GM19467 (cell line): Measurements from ENCODE around the gene ENPP5.
"Not testable (repeated sequence)": the region's sequence is repeated elsewhere in the genome, so short reads cannot be mapped to it uniquely, and the experiment has no call there.

Experiments
- ATAC-seq: cut with Tn5 transposase; IDR thresholded peaks from one replicate; pipeline ENCODE4 v1.9.1; 2021; ENCODE audit warnings: mild to moderate bottlenecking, moderate library complexity; ENCODE audit not compliant: unreplicated experiment

The ENPP5 gene

DNA sequence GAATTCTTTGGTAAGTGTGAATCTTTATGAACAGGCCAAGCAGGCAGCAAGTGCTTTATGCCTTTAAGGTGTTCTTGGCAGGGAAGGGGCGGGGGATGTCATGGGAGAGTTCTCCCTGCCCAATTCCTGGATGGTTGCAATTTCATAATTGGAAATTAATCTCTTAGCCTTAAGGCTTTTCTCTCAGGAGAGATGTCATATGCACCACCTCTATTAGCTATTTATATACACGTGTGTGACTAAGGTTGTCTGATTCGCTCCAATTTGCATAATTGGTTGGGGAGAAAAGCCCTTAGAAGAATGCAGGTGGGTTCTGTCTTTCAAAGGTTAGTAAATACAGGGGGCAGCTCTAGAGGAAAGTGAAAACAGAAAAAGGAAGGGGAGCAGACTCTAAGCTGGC, 5.2 kb upstream of the ENPP5 start:
- ATAC-seq: no peak

DNA sequence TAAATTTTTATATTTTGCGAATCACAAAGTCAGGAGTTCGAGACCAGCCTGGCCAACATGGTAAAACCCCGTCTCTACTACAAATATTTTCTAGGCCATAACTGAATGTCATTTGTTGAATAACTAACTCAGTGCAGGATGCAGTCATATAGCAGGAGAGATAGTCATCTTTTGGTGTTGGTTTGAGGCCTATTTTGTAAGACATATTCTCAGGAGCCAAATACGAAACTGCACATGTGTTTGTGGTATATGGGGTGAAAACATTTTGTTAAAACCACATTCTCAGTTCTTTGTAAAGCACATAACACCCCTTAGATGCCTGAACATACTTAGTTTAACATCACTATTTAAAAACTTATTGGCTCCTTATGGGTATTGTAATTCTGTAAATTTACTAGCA, 4.7 kb upstream of the ENPP5 start:
- peak; percentile 83 for ATAC-seq

GRCh38 chr6:46174904-46175303, 4.1 kb upstream of the ENPP5 start:
- ATAC-seq: no peak

DNA sequence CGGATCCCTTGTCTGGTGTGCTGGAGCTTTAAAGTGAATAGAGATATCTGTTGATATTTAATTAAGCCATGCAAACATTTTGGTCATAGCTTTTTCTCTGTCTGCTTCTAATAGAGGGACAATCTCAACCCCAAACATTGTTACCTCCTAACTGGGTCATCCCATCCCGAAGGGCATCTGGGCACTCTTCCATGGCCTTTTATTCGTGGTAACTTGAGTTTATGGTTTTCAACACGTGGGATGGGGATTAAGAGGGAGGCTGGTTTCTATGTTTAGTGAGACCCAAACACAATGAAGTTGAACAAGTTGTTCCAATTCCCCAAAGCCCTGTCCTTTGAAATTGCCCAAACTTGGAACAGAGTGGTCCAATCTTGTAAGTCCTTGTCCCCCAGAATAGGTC, 1.4 kb upstream of the ENPP5 start:
- ATAC-seq: no peak

GRCh38 chr6:46160102-46160501, 10.7 kb downstream of the ENPP5 start:
- no peak for ATAC-seq

GRCh38 chr6:46159229-46159628, 11.6 kb downstream of the ENPP5 start:
- no peak for ATAC-seq

GRCh38 chr6:46156701-46157100, 14.1 kb downstream of the ENPP5 start:
- no peak for ATAC-seq

- ATAC-seq: not testable (repeated sequence)
These were observed 21.7 kb downstream of the ENPP5 start for GRCh38 chr6:46149066-46149465.

GRCh38 chr6:46144270-46144669, 26.5 kb downstream of the ENPP5 start:
- ATAC-seq: no peak

- peak; percentile 84 for ATAC-seq
These were observed 32.5 kb downstream of the ENPP5 start for GRCh38 chr6:46138281-46138680.

DNA sequence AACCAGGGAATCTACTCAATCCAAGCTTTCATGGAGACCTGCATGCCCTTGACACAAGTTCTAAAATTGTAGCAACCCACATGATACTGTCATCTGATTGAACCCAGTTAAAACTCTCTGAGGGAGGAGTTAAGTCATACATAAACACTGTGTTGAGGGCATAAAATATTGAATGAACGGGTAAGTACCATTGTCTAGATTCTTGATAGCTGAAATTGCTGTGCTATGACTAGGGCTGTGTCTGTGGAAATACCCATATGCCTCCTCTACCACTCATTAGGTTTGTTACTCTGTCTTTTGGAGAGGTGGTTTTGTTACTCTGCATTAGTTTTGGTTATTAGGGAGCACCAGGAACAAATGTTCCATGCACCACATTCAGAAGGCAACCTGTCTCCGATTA, 33.4 kb downstream of the ENPP5 start:
- ATAC-seq: no peak

GRCh38 chr6:46136831-46137230, 33.9 kb downstream of the ENPP5 start:
- no peak for ATAC-seq

DNA sequence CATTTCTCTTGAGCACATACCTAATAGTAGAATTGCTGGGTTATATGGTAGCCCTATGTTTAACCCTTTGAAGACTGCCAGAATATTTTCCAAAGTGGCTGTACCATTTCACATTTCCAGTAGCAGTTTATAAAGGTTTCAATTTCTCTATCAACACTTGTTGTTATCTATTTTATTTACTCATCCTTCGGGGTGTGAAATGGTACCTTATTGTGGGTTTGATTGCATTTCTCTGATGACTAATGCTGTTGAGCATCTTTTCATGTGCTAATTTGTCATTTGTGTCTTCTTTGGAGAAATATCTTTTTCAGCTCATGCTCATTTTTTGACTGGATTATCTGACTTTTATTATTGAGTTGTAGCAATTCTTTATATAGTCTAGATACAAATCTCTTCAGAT, 35.6 kb downstream of the ENPP5 start:
- no peak for ATAC-seq

DNA sequence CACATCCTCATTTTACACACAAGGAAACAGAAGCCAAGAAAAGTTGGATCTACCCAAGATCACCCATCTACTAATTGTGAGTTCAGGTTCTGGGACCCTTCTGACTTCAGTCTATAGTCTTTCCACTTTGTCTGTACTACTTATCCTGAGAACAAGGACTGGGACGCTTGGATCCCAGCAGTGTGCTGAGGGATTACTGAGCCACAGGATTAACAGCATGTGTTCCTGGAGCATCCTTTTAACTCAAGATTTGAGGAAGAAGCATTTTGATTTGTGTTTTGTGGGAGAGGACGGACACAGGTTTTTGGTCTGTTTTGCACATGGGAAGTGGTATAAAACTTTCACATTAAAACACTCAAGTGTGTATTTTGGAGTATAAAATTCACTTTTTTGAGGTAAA, 36.6 kb downstream of the ENPP5 start:
- ATAC-seq: no peak

DNA sequence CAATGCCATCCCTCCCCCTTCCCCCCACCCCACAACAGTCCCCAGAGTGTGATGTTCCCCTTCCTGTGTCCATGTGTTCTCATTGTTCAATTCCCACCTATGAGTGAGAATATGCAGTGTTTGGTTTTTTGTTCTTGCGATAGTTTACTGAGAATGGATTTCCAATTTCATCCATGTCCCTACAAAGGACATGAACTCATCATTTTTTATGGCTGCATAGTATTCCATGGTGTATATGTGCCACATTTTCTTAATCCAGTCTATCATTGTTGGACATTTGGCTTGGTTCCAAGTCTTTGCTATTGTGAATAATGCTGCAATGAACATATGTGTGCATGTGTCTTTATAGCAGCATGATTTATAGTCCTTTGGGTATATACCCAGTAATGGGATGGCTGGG, 39.5 kb downstream of the ENPP5 start:
- not testable (repeated sequence) for ATAC-seq

DNA sequence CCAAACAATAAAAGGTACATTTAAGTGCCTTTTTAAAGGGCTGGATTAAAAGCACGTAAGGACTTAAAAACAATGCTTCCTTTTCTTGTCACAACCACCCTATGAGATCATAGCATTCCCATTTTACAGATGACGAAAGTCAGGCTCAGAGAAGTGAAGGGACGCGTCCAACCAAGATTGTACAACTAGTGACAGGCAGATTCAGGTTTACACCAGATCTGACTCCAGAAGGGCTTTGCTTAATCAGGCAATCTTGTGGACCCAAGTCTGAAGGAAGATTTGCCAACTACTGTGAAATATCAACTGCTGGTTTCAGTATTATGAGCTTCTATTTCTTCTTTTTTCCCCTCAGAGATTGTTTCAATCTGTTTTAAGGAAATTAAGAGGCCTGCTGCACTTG, 40.1 kb downstream of the ENPP5 start:
- no peak for ATAC-seq

- ATAC-seq: peak; percentile 100
These were observed 40.9 kb downstream of the ENPP5 start, which contains the start of gene ENPP4 for GRCh38 chr6:46129629-46130511. Gene ENPP4 (plus strand): TSS chr6:46129989. CDS start chr6:46139584, 9,595 bp downstream.

GRCh38 chr6:46129291-46129628, 41.5 kb downstream of the ENPP5 start:
- no peak for ATAC-seq

DNA sequence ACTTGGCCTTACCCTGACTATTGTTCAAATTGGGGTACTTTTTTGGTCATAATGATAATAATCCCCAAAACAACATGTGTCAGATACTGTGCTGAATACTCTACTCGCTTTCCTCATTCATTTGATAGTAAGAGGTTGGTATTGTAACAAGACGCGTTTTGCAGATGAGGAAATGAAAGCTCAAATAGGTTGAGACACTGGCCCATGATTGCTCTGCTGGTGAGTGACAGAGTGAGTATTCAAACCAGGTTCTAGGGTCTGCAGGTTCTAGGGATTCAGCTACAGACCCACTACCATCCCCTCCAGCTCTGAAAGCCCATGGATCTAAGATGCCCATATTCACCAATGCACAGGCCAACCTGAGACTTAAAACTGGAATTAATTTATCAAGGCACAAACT, 42.3 kb downstream of the ENPP5 start:
- ATAC-seq: no peak

DNA sequence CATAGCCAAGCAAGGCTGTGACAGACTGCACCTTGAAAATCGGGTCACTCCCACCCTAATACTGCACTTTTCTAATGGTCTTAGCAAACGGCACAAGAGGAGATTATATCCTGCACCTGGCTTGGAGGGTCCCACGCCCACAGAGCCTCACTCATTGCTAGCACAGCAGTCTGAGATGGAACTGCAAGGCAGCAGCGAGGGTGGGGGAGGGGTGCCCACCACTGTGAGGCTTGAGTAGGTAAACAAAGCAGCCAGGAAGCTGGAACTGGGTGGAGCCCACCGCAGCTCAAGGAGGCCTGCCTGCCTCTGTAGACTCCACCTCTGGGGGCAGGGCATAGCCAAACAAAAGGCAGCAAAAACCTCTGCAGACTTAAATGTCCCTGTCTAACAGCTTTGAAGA, 51.1 kb downstream of the ENPP5 start:
- ATAC-seq: not testable (repeated sequence)

DNA sequence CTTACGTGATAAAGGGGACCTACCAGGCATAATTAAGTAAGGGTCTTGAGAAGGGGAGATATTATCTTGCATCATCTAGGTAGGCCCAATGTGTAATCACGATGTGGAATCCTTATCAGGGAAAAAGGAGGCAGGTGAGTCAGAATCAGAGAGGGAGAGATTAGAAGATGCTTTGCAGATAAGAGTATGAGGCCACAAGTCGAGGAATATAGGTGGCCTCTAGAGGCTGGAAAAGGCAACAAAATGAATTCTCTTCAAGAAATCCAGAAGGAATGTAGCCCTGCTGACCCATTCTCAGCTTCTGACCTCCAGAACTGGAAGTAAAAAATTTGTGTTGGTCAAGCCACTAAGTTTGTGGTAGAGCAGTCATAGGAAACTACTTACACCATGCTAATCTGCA, 51.9 kb downstream of the ENPP5 start:
- ATAC-seq: no peak

- ATAC-seq: no peak
These were observed 52.6 kb downstream of the ENPP5 start for GRCh38 chr6:46118157-46118556.

DNA sequence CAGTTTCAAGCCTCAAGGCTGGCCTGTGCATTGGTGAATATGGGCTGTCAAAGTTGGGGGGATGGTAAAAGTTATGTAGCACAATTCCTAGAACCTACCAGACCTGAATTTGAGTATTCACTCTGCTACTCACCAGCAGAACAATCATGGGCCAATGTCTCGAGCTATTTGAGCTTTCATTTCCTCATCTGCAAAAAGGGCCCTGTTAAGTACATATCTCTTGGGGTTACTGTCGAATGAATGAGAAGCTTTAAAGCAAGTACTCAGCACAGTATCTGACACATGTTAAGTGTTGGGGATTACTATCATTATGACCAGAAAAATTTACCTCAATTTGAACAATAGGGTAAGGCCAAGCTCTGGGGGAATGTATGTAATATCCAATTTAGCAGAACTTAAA, 54.5 kb downstream of the ENPP5 start:
- no peak for ATAC-seq
